ENCODE measurements around the gene SRRM5. TPM values are rescaled to one million over a fixed set of nuclear protein-coding genes. Genes with fewer than 3 reads are reported as not detected.
"Not testable (repeated sequence)": the region's sequence is repeated elsewhere in the genome, so short reads cannot be mapped to it uniquely, and the experiment has no call there.

The SRRM5 gene
- total and polyA plus RNA-seq, 3 donors from 2014 or later = 8.4 to 36.0 (median 21.3) TPM

DNA sequence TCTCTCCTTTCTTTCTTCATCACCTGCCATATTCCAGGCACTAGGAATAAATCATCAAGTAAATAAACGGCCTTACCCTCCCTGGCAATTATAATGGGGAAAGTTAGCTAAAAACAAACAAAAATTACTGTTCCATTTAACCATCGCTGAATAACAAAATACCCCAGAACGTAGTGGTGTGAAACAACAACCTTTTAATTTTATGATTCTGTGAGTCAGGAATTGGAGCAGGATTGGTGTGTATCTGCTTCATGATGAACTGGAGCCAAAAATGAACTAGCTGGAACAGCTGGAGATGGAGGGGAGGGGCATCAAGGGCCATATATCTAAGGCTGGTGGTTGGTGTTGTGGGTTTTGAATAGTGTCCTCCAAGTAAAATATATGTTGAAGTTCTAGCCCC, 31.4 kb downstream of the SRRM5 start:
- H3K36me3 ChIP-seq (ENCODE audit: low read depth, missing control alignments) = no peaks in the 10 kb centered on the region
- no peaks in the 10 kb centered on the region for H3K9me3 ChIP-seq
- DNase-seq = no peak
- intact Hi-C loops (cut with DNase I; ENCODE audit: low total_unique reads) = no loop called here
- H3K27me3 ChIP-seq = no peaks in the 10 kb centered on the region
- H3K4me3 ChIP-seq = no peak overlapping the region
- H3K27ac ChIP-seq = no peak overlapping the region
- WGBS, 2 donors = 54 to 58% methylated on average over 3 of the region's 3 CpGs
- TF ChIP-seq POLR2A (IDR thresholded peaks at IDR 0.05) = no peak
- TF ChIP-seq, protein P1, sequence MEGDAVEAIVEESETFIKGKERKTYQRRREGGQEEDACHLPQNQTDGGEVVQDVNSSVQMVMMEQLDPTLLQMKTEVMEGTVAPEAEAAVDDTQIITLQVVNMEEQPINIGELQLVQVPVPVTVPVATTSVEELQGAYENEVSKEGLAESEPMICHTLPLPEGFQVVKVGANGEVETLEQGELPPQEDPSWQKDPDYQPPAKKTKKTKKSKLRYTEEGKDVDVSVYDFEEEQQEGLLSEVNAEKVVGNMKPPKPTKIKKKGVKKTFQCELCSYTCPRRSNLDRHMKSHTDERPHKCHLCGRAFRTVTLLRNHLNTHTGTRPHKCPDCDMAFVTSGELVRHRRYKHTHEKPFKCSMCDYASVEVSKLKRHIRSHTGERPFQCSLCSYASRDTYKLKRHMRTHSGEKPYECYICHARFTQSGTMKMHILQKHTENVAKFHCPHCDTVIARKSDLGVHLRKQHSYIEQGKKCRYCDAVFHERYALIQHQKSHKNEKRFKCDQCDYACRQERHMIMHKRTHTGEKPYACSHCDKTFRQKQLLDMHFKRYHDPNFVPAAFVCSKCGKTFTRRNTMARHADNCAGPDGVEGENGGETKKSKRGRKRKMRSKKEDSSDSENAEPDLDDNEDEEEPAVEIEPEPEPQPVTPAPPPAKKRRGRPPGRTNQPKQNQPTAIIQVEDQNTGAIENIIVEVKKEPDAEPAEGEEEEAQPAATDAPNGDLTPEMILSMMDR (IDR thresholded peaks at IDR 0.05) = no peak
- peaks cover 2% of the 10 kb centered on the region for H3K4me1 ChIP-seq

DNA sequence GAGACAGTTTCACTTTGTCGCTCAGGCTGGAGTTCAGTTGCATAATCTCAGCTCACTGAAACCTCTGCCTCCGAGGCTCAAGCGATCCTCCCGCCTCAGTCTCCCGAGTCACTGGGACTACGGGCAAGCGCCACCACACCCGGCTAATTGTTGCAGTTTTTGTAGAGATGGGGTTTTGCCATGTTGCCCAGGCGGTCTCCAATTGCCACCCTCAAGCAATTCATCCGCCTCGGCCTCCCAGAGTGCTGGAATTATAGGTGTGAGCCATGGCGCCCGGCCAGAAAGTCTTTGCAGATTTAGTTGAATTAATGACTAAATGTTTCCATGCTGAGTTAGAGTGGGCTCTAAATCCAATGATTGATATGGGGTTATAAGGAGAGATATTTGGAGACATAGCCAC, 32.3 kb downstream of the SRRM5 start:
- Histone ChIP-seq H3K27ac (no peak overlapping the region), H3K4me3 (no peak overlapping the region), H3K4me1 (peaks cover 2% of the 10 kb centered on the region), H3K27me3 (no peaks in the 10 kb centered on the region), H3K36me3 (ENCODE audit: low read depth, missing control alignments) (no peaks in the 10 kb centered on the region), H3K9me3 (no peaks in the 10 kb centered on the region)
- WGBS, 2 donors = 87 to 88% methylated on average over 13 of the region's 13 CpGs
- intact Hi-C loops (cut with DNase I; ENCODE audit: low total_unique reads) = no loop called here
- TF ChIP-seq POLR2A (IDR thresholded peaks at IDR 0.05) = no peak
- TF ChIP-seq, protein P1 (IDR thresholded peaks at IDR 0.05) = no peak
- no peak for DNase-seq

GRCh38 chr19:43648633-43649032, 36.7 kb downstream of the SRRM5 start:
- DNase-seq = no peak
- 98% methylated on average over 5 to 6 of the region's 6 CpGs for WGBS, 2 donors
- H3K36me3 ChIP-seq (ENCODE audit: low read depth, missing control alignments) = no peaks in the 10 kb centered on the region
- H3K4me1 ChIP-seq = no peaks in the 10 kb centered on the region
- H3K9me3 ChIP-seq = no peaks in the 10 kb centered on the region
- intact Hi-C loops (cut with DNase I; ENCODE audit: low total_unique reads) = no loop called here
- H3K4me3 ChIP-seq = no peak overlapping the region
- H3K27ac ChIP-seq = no peak overlapping the region
- TF ChIP-seq POLR2A (IDR thresholded peaks at IDR 0.05) = no peak
- TF ChIP-seq, protein P1 (IDR thresholded peaks at IDR 0.05) = no peak
- no peaks in the 10 kb centered on the region for H3K27me3 ChIP-seq

GRCh38 chr19:43649514-43649913, 37.6 kb downstream of the SRRM5 start:
- no peaks in the 10 kb centered on the region for H3K27me3 ChIP-seq
- no peak overlapping the region for H3K4me3 ChIP-seq
- TF ChIP-seq, protein P1 (IDR thresholded peaks at IDR 0.05) = no peak
- no peak for TF ChIP-seq POLR2A (IDR thresholded peaks at IDR 0.05)
- H3K4me1 ChIP-seq = no peaks in the 10 kb centered on the region
- DNase-seq = no peak
- no peak overlapping the region for H3K27ac ChIP-seq
- H3K36me3 ChIP-seq (ENCODE audit: low read depth, missing control alignments) = no peaks in the 10 kb centered on the region
- WGBS, 2 donors = 93% methylated on average over 2 of the region's 2 CpGs
- intact Hi-C loops (cut with DNase I; ENCODE audit: low total_unique reads) = no loop called here
- no peaks in the 10 kb centered on the region for H3K9me3 ChIP-seq

- H3K4me3 ChIP-seq; H3K9me3 ChIP-seq; intact Hi-C loops (cut with DNase I; ENCODE audit: low total_unique reads); H3K27me3 ChIP-seq; H3K4me1 ChIP-seq; H3K27ac ChIP-seq; H3K36me3 ChIP-seq (ENCODE audit: low read depth, missing control alignments); DNase-seq: not testable (repeated sequence)
- WGBS, 2 donors = 98% methylated on average over 7 of the region's 7 CpGs
Observed at GRCh38 chr19:43650276-43650675, 38.4 kb downstream of the SRRM5 start.
